HCT116 (cell line): ENCODE data around the gene UACA. TPM values are rescaled to one million over a fixed set of nuclear protein-coding genes. Genes with fewer than 3 reads are reported as not detected.

Source experiments
- ATAC-seq: fragments of 200-7000 bp; cut with Tn5 transposase; 2 replicates; pipeline ENCODE4 v1.9.1; 2020; ENCODE audit warnings: mild to moderate bottlenecking, moderate library complexity
- BruUV-seq: library from RNA; stranded (reverse); fragments of 400-500 nt; replicated peaks from 2 replicates; lab custom pipeline; 2021; lab: Mats Ljungman, UMichigan
- CTCF ChIA-PET: fragments of 300-600 bp; sonication (Branson Sonifier 250); formaldehyde crosslinking; loops from one replicate; lab custom pipeline; 2021; ENCODE audit warnings: antibody characterized with exemption; lab: Charles Lee
- POLR2A ChIA-PET: fragments of 300-600, 350-600 bp; sonication (Branson Sonifier 250); formaldehyde crosslinking; loops from one replicate; lab custom pipeline; 2021; ENCODE audit warnings: antibody characterized with exemption; lab: Charles Lee
- RAD21 ChIA-PET, 2 experiments: fragments of 300-600 bp; sonication (Branson Sonifier 250); formaldehyde crosslinking; loops; one replicate each; lab custom pipeline; 2023; ENCODE audit warnings: low total read pairs in 2 of 2; ENCODE audit not compliant: uncharacterized antibody in 2 of 2, unreplicated experiment in 2 of 2, low non-redundant PET in 1 of 2; lab: Charles Lee
- DNase-seq: peaks from one replicate; pipeline ENCODE4 v3.0.0-alpha.2; 2010; ENCODE audit warnings: low read depth, low spot score
- H2AFZ ChIP-seq: fragments of 200-600 bp; shearing (Covaris generic), sonication (generic); 2 replicates; pipeline ENCODE4 v1.6.1; 2017; ENCODE audit warnings: low read depth, mixed run types, mixed read lengths, antibody characterized with exemption, low read length; ENCODE audit not compliant: poor library complexity, severe bottlenecking
- H3K27ac ChIP-seq: 2 replicates; pipeline ENCODE4 v1.5.1; 2012; ENCODE audit warnings: low read depth, low read length
- H3K27me3 ChIP-seq: fragments of 200-600 bp; sonication (generic); 2 replicates; pipeline ENCODE4 v1.6.1; 2016; ENCODE audit warnings: mixed run types, low read length, mixed read lengths; ENCODE audit not compliant: insufficient read depth
- H3K36me3 ChIP-seq, 2 experiments: fragments of 200-500 bp in 1 of 2; fragments of 200-600 bp in 1 of 2; sonication (Bioruptor generic) in 1 of 2; sonication (generic) in 1 of 2; 2 replicates each; pipeline versions ENCODE4 v1.5.1 to v1.6.1; 2014 to 2016; ENCODE audit warnings: low read length in 2 of 2, inconsistent platforms in 1 of 2, mixed read lengths in 1 of 2, mixed run types in 1 of 2; ENCODE audit not compliant: insufficient read depth in 2 of 2, control insufficient read depth in 1 of 2
- H3K4me1 ChIP-seq, 2 experiments: fragments of 200-600 bp in 1 of 2; sonication (generic) in 1 of 2; 2 replicates each; pipeline versions ENCODE4 v1.5.1 to v1.6.1; 2012 to 2017; ENCODE audit warnings: low read length in 2 of 2, inconsistent platforms in 1 of 2, mild to moderate bottlenecking in 1 of 2, mixed read lengths in 1 of 2, mixed run types in 1 of 2, moderate library complexity in 1 of 2; ENCODE audit not compliant: insufficient read depth in 2 of 2, control insufficient read depth in 1 of 2
- H3K4me2 ChIP-seq: fragments of 200-600 bp; sonication (generic); 2 replicates; pipeline ENCODE4 v1.6.1; 2017; ENCODE audit warnings: mixed run types, low read length, mixed read lengths
- H3K4me3 ChIP-seq, 2 experiments: fragments of 200-600 bp in 1 of 2; sonication (generic) in 1 of 2; replicated peaks in 1 of 2; 2 replicates each; pipeline ENCODE4 v1.5.1; 2011 to 2016; ENCODE audit warnings: low read length in 2 of 2, control low read depth in 1 of 2, low read depth in 1 of 2, mild to moderate bottlenecking in 1 of 2, mixed read lengths in 1 of 2, mixed run types in 1 of 2
- H3K79me2 ChIP-seq: fragments of 200-600 bp; sonication (generic); 2 replicates; pipeline ENCODE4 v1.6.1; 2017; ENCODE audit warnings: mild to moderate bottlenecking, mixed run types, low read length, moderate library complexity, mixed read lengths; ENCODE audit not compliant: insufficient read depth
- H3K9ac ChIP-seq: fragments of 200-600 bp; sonication (generic); 2 replicates; pipeline ENCODE4 v1.6.1; 2016; ENCODE audit warnings: low read length, mixed read lengths
- H3K9me2 ChIP-seq: fragments of 200-600 bp; sonication (generic), shearing (Covaris generic); 2 replicates; pipeline ENCODE4 v1.6.1; 2017; ENCODE audit warnings: mixed run types, mild to moderate bottlenecking, moderate library complexity; ENCODE audit not compliant: insufficient read depth
- H3K9me3 ChIP-seq, 2 experiments: fragments of 200-500 bp in 1 of 2; fragments of 200-600 bp in 1 of 2; sonication (Bioruptor generic) in 1 of 2; sonication (generic) in 1 of 2; 2 replicates each; pipeline ENCODE4 v1.6.1; 2014 to 2017; ENCODE audit warnings: low read length in 2 of 2, mixed read lengths in 2 of 2, inconsistent platforms in 1 of 2, low read depth in 1 of 2, mild to moderate bottlenecking in 1 of 2, mixed run types in 1 of 2, moderate library complexity in 1 of 2; ENCODE audit not compliant: control insufficient read depth in 1 of 2, insufficient read depth in 1 of 2
- H4K20me1 ChIP-seq: fragments of 200-600 bp; sonication (generic), shearing (Covaris generic); 2 replicates; pipeline ENCODE4 v1.6.1; 2017; ENCODE audit warnings: mixed run types, mild to moderate bottlenecking, moderate library complexity; ENCODE audit not compliant: insufficient read depth
- ATF3 ChIP-seq: IDR thresholded peaks from 2 replicates; pipeline ENCODE4 v1.6.1; 2012
- CEBPB ChIP-seq: IDR thresholded peaks from 2 replicates; pipeline ENCODE4 v1.6.1; 2012; ENCODE audit warnings: low read depth
- EGR1 ChIP-seq: IDR thresholded peaks from 2 replicates; pipeline ENCODE4 v1.6.1; 2012; ENCODE audit warnings: low read depth
- EZH2 ChIP-seq: fragments of 200-600 bp; sonication (generic); IDR thresholded peaks from 2 replicates; pipeline ENCODE4 v1.6.1; 2017; ENCODE audit warnings: antibody characterized with exemption, mixed run types
- MAX ChIP-seq: IDR thresholded peaks from 2 replicates; pipeline ENCODE4 v1.6.1; 2012
- POLR2A ChIP-seq: IDR thresholded peaks from 2 replicates; pipeline ENCODE4 v1.7.0; 2011; ENCODE audit warnings: borderline replicate concordance; ENCODE audit not compliant: insufficient read depth, insufficient read length; ENCODE audit errors: extremely low read depth
- REST ChIP-seq: IDR thresholded peaks from 2 replicates; pipeline ENCODE4 v1.6.1; 2012; ENCODE audit warnings: low read depth
- SIN3A ChIP-seq: IDR thresholded peaks from 2 replicates; pipeline ENCODE4 v1.6.1; 2012; ENCODE audit warnings: low read depth
- TCF7L2 ChIP-seq: IDR thresholded peaks from 2 replicates; pipeline ENCODE4 v1.7.0; 2011; ENCODE audit warnings: borderline replicate concordance, inconsistent platforms; ENCODE audit not compliant: insufficient read depth, insufficient read length; ENCODE audit errors: extremely low read depth
- ZBTB33 ChIP-seq: IDR thresholded peaks from 2 replicates; pipeline ENCODE4 v1.6.1; 2011; ENCODE audit warnings: mild to moderate bottlenecking, low read length, moderate library complexity; ENCODE audit not compliant: insufficient replicate concordance; ENCODE audit errors: extremely low read depth
- ZFX ChIP-seq: fragments of 450-650 bp; IDR thresholded peaks from 2 replicates; pipeline ENCODE4 v1.6.1; 2017
- ZNF274 ChIP-seq: fragments of 200-500 bp; sonication (Bioruptor generic); IDR thresholded peaks from 2 replicates; pipeline ENCODE4 v1.6.1; 2014; ENCODE audit warnings: mild to moderate bottlenecking, low read depth, low read length, inconsistent platforms
- intact Hi-C: fragments of 100-400 bp; cut with micrococcal nuclease; formaldehyde crosslinking; loops from 2 replicates; pipeline ENCODE4 v1.10.0; 2022
- total RNA-seq: library from RNA; stranded (reverse); gene quantifications from one replicate; pipeline ENCODE4 v1.2.1, GENCODE V29; 2021; ENCODE audit not compliant: unreplicated experiment

Gene UACA
- total RNA-seq, 1 experiment from 2014 or later, result 47.4 TPM

- ATAC-seq, result no peak
- DNase-seq, result no peak
- Histone ChIP-seq H3K4me1 (no peaks in the 10 kb centered on the region), H3K4me3 (no peak overlapping the region), H3K27me3 (no peaks in the 10 kb centered on the region), H3K9me2 (no peaks in the 10 kb centered on the region), H3K27ac (no peak overlapping the region), H3K36me3 (peaks cover 0 to 3% of the 10 kb centered on the region in 2 experiments; a peak in 1 of 4 replicates), H3K79me2 (no peaks in the 10 kb centered on the region), H3K4me2 (no peak overlapping the region), H4K20me1 (no peaks in the 10 kb centered on the region), H3K9me3 (no peaks in the 10 kb centered on the region), H3K9ac (no peak overlapping the region), H2AFZ (no peak overlapping the region)
- CTCF ChIA-PET, result no interaction called here
- TF ChIP-seq ZBTB33 (no peak), MAX (no peak)
- POLR2A ChIA-PET, result no interaction called here
- BruUV-seq, result no TSS peak
- intact Hi-C loops, result no loop called here
- RAD21 ChIA-PET, result no interaction called here
Measured at GRCh38 chr15:70659662-70660061, 103.7 kb downstream of the UACA start.

GRCh38 chr15:70658641-70659040, 104.7 kb downstream of the UACA start:
- RAD21 ChIA-PET, result no interaction called here
- POLR2A ChIA-PET, result interaction anchor here (0.6 kb wide), 1 partner anchor 102 kb away, joined by 3 read pairs; no protein-coding TSS in a partner anchor
- Histone ChIP-seq H3K9ac (no peak overlapping the region), H3K4me3 (no peak overlapping the region), H3K9me3 (no peaks in the 10 kb centered on the region), H4K20me1 (no peaks in the 10 kb centered on the region), H3K9me2 (no peaks in the 10 kb centered on the region), H3K27ac (no peak overlapping the region), H3K4me2 (no peak overlapping the region), H3K36me3 (peaks cover 0 to 3% of the 10 kb centered on the region in 2 experiments; a peak in 1 of 4 replicates), H3K4me1 (no peaks in the 10 kb centered on the region), H3K79me2 (no peaks in the 10 kb centered on the region), H2AFZ (no peak overlapping the region), H3K27me3 (no peaks in the 10 kb centered on the region)
- no TSS peak for BruUV-seq
- ATAC-seq, result no peak
- DNase-seq, result no peak
- intact Hi-C loops, result no loop called here
- CTCF ChIA-PET, result no interaction called here
- TF ChIP-seq ZFX (no peak), EGR1 (no peak), SIN3A (no peak), CEBPB (no peak), TCF7L2 (no peak), ZBTB33 (no peak), ZNF274 (no peak), ATF3 (no peak), REST (no peak), POLR2A (no peak), EZH2 (no peak)
